ENCODE results near the gene KLHL22.
"Not testable (repeated sequence)": the region's sequence is repeated elsewhere in the genome, so short reads cannot be mapped to it uniquely, and the experiment has no call there.

The KLHL22 gene

DNA sequence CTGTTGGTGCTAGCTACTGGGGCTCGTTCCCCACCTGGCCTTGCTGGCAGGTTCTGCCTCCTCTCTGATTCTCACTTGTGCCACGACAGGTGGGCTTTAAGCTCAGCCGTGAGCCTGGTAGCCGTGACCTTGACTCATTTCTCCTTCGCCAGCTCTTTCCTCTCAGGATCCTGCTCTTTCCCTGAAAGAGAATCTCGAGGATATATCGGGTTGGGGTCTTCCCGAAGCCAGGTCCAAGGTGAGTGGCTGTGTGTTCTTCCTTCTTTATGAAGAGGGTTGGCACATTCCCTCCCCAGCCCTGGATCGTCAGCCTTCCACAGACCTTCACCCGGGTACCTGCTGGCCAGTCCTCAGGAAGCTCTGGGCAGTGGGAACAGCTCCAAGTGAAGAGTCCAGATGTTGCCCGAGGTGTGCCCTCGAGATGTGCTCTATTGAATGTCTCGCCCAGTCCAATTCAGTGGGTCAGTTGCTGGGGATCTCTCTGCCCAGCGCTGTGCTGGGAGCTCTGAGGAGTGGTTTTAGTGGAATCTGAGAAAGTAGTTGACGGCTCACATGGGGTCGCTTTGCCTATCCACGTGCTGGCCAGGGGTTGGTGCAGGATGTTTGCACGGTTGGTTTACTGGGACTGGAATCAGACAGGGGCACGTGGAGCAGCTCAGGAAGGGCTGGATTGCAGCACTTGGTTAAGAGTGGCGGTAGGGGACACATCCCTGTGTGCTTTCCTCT is 100.3 kb downstream of the KLHL22 start:
- TF ChIP-seq POLR2AphosphoS5 (IDR thresholded peaks at IDR 0.05; ENCODE audit: borderline replicate concordance, low read depth, low read length) (no peak), FOXP2 (optimal IDR thresholded peaks at IDR 0.05; ENCODE audit: control extremely low read depth, extremely low read length, insufficient read depth) (no peak), EZH2 (IDR thresholded peaks at IDR 0.05) (no peak)
- no peak overlapping the region for H3K27ac ChIP-seq
- H3K36me3 ChIP-seq (ENCODE audit: insufficient read depth, low read length): no peaks in the 10 kb centered on the region; the same call in 1 of the 2 replicates
- H3K9me3 ChIP-seq (ENCODE audit: low read depth, low read length): no peaks in the 10 kb centered on the region
- H3K4me3 ChIP-seq: peak overlapping the region; percentile 97
- DNase-seq (ENCODE audit: low read depth, low spot score): no peak
- peak overlapping the region; percentile 26 for H3K9ac ChIP-seq (ENCODE audit: insufficient read length)

- Histone ChIP-seq H3K9ac (ENCODE audit: insufficient read length) (peak within 1 kb of the TSS; percentile 94), H3K4me3 (peak within 1 kb of the TSS; percentile 97), H3K36me3 (ENCODE audit: insufficient read depth, low read length) (no peaks in the 10 kb centered on the region; the same call in 1 of the 2 replicates), H3K27ac (no peak within 1 kb of the TSS), H3K9me3 (ENCODE audit: low read depth, low read length) (no peaks in the 10 kb centered on the region)
- TF ChIP-seq POLR2AphosphoS5 (IDR thresholded peaks at IDR 0.05; ENCODE audit: borderline replicate concordance, low read depth, low read length): peak; percentile 94
- TF ChIP-seq FOXP2 (optimal IDR thresholded peaks at IDR 0.05; ENCODE audit: control extremely low read depth, extremely low read length, insufficient read depth): no peak
- TF ChIP-seq EZH2 (IDR thresholded peaks at IDR 0.05): no peak
- DNase-seq (ENCODE audit: low read depth, low spot score): peak; percentile 28
Measured at GRCh38 chr22:20393705-20394476, 101.7 kb downstream of the KLHL22 start, which contains the start of gene ZNF74. Gene ZNF74 (plus strand): TSS chr22:20394151. CDS start chr22:20394629, 478 bp downstream.

GRCh38 chr22:20392983-20393704 is 102.5 kb downstream of the KLHL22 start:
- H3K27ac ChIP-seq: no peak overlapping the region
- H3K9me3 ChIP-seq (ENCODE audit: low read depth, low read length): no peaks in the 10 kb centered on the region
- peak overlapping the region; percentile 97 for H3K4me3 ChIP-seq
- DNase-seq (ENCODE audit: low read depth, low spot score): no peak
- H3K9ac ChIP-seq (ENCODE audit: insufficient read length): no peak overlapping the region
- no peaks in the 10 kb centered on the region; the same call in 1 of the 2 replicates for H3K36me3 ChIP-seq (ENCODE audit: insufficient read depth, low read length)
- TF ChIP-seq EZH2 (IDR thresholded peaks at IDR 0.05) (no peak), FOXP2 (optimal IDR thresholded peaks at IDR 0.05; ENCODE audit: control extremely low read depth, extremely low read length, insufficient read depth) (no peak), POLR2AphosphoS5 (IDR thresholded peaks at IDR 0.05; ENCODE audit: borderline replicate concordance, low read depth, low read length) (no peak)

GRCh38 chr22:20392365-20392881 is 103.2 kb downstream of the KLHL22 start:
- H3K9me3 ChIP-seq (ENCODE audit: low read depth, low read length); H3K36me3 ChIP-seq (ENCODE audit: insufficient read depth, low read length); H3K4me3 ChIP-seq; H3K9ac ChIP-seq (ENCODE audit: insufficient read length); DNase-seq (ENCODE audit: low read depth, low spot score); H3K27ac ChIP-seq: not testable (repeated sequence)
